ENCODE measurements around the gene SLC66A2.

Gene SLC66A2

DNA sequence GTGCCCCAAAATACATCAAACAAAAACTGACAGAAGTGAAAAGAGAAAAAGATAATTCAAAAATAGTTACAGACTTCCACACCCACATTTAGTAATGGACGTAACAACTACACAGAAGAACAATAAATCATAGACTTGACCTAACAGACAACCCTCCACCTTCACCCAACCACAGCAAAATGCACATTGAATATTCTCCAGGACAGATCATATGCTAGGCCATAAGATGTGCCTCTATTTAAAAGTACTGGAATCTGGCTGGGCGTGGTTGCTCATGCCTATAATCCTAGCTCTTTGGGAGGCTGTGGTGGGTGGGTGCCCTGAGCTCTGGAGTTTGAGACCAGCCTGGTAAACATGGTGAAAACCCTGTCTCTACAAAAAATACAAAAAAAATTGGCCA, 20.0 kb downstream of the SLC66A2 start:
- no peak overlapping the region for H4K5ac ChIP-seq (ENCODE audit: low read length)
- H3K9ac ChIP-seq (ENCODE audit: low read length): no peak overlapping the region
- no peak overlapping the region for H3K4me3 ChIP-seq (ENCODE audit: low read length)
- H3K4me2 ChIP-seq (ENCODE audit: low read length): no peak overlapping the region
- H2BK15ac ChIP-seq (replicated peaks; ENCODE audit: low read depth): no peak overlapping the region
- H3K18ac ChIP-seq (ENCODE audit: low read length): no peak overlapping the region
- H3K4ac ChIP-seq (ENCODE audit: low read depth, low read length): no peak overlapping the region
- WGBS (ENCODE audit: extremely low coverage, insufficient coverage, low lambda C conversion rate): no CpG with 5 or more reads among the region's 2 CpGs
- no peaks in the 10 kb centered on the region for H3K79me1 ChIP-seq (ENCODE audit: low read length)
- no peak overlapping the region for H3K23ac ChIP-seq (ENCODE audit: low read length)
- H3K27ac ChIP-seq (ENCODE audit: low read depth, low read length): no peak overlapping the region
- no peak for DNase-seq
- no peaks in the 10 kb centered on the region for H3K36me3 ChIP-seq (ENCODE audit: control insufficient read depth, insufficient read depth, low read length)
- no peak overlapping the region for H2BK120ac ChIP-seq (ENCODE audit: low read depth, low read length)
- no peaks in the 10 kb centered on the region for H3K79me2 ChIP-seq (ENCODE audit: control insufficient read depth, insufficient read depth, low read length)
- no peaks in the 10 kb centered on the region for H3K27me3 ChIP-seq (ENCODE audit: insufficient read depth, low read length, poor library complexity)
- no peak overlapping the region for H3K56ac ChIP-seq (ENCODE audit: low read length)
- no peak overlapping the region for H4K8ac ChIP-seq (ENCODE audit: low read depth, low read length)
- no peak overlapping the region for H2BK5ac ChIP-seq (ENCODE audit: low read length)
- no peak overlapping the region for H2AK5ac ChIP-seq (ENCODE audit: low read length)
- H3K4me1 ChIP-seq (ENCODE audit: control insufficient read depth, low read depth, low read length): no peaks in the 10 kb centered on the region

DNA sequence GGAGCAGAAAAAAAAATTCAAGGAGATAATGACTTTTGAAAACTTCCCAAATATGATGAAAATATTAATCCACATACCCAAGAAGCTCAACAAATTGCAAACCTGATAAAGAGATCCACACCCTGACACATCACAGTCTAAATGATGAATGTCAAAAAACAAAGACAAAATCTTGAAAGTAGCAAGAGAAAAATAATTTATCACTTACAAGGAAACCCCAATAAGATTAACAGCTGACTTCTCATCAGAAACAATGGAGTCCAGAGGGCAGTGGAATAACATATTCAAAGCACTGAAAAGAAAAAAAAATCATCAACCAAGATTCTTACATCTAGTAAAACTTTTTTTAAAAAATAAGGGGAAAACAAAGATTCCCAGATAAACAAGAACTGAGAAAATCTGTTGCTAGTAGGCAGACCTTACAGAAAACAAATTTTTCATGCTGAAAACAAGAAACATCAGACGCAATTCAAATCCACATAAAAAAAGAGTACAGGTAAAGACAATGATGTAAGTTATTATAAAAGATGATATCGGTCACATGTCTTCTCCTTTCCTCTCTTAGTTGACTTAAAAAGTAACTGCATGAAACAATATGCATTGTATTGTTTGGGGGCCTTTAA, 21.3 kb downstream of the SLC66A2 start:
- Histone ChIP-seq H2AK5ac (ENCODE audit: low read length) (no peak overlapping the region), H3K4me1 (ENCODE audit: control insufficient read depth, low read depth, low read length) (no peaks in the 10 kb centered on the region), H2BK5ac (ENCODE audit: low read length) (no peak overlapping the region), H3K79me1 (ENCODE audit: low read length) (no peaks in the 10 kb centered on the region), H3K4ac (ENCODE audit: low read depth, low read length) (no peak overlapping the region), H3K36me3 (ENCODE audit: control insufficient read depth, insufficient read depth, low read length) (no peaks in the 10 kb centered on the region), H4K5ac (ENCODE audit: low read length) (no peak overlapping the region), H2BK120ac (ENCODE audit: low read depth, low read length) (no peak overlapping the region), H3K56ac (ENCODE audit: low read length) (no peak overlapping the region), H3K27ac (ENCODE audit: low read depth, low read length) (no peak overlapping the region), H3K9ac (ENCODE audit: low read length) (no peak overlapping the region), H3K27me3 (ENCODE audit: insufficient read depth, low read length, poor library complexity) (no peaks in the 10 kb centered on the region), H3K4me3 (ENCODE audit: low read length) (no peak overlapping the region), H3K4me2 (ENCODE audit: low read length) (no peak overlapping the region), H2BK15ac (replicated peaks; ENCODE audit: low read depth) (no peak overlapping the region), H3K18ac (ENCODE audit: low read length) (no peak overlapping the region), H4K8ac (ENCODE audit: low read depth, low read length) (no peak overlapping the region), H3K23ac (ENCODE audit: low read length) (no peak overlapping the region), H3K79me2 (ENCODE audit: control insufficient read depth, insufficient read depth, low read length) (no peaks in the 10 kb centered on the region)
- DNase-seq: no peak
- WGBS (ENCODE audit: extremely low coverage, insufficient coverage, low lambda C conversion rate): no CpG with 5 or more reads among the region's 2 CpGs

- no peak overlapping the region for H3K23ac ChIP-seq (ENCODE audit: low read length)
- no peak overlapping the region for H2AK5ac ChIP-seq (ENCODE audit: low read length)
- H4K5ac ChIP-seq (ENCODE audit: low read length): no peak overlapping the region
- no peaks in the 10 kb centered on the region for H3K4me1 ChIP-seq (ENCODE audit: control insufficient read depth, low read depth, low read length)
- no peaks in the 10 kb centered on the region for H3K36me3 ChIP-seq (ENCODE audit: control insufficient read depth, insufficient read depth, low read length)
- no peak overlapping the region for H2BK5ac ChIP-seq (ENCODE audit: low read length)
- H3K27ac ChIP-seq (ENCODE audit: low read depth, low read length): no peak overlapping the region
- no peak overlapping the region for H3K18ac ChIP-seq (ENCODE audit: low read length)
- no peaks in the 10 kb centered on the region for H3K27me3 ChIP-seq (ENCODE audit: insufficient read depth, low read length, poor library complexity)
- no peak for DNase-seq
- H2BK15ac ChIP-seq (replicated peaks; ENCODE audit: low read depth): no peak overlapping the region
- no CpG with 5 or more reads among the region's 9 CpGs for WGBS (ENCODE audit: extremely low coverage, insufficient coverage, low lambda C conversion rate)
- no peak overlapping the region for H3K9ac ChIP-seq (ENCODE audit: low read length)
- H4K8ac ChIP-seq (ENCODE audit: low read depth, low read length): no peak overlapping the region
- H2BK120ac ChIP-seq (ENCODE audit: low read depth, low read length): no peak overlapping the region
- no peak overlapping the region for H3K56ac ChIP-seq (ENCODE audit: low read length)
- no peaks in the 10 kb centered on the region for H3K79me1 ChIP-seq (ENCODE audit: low read length)
- no peak overlapping the region for H3K4me2 ChIP-seq (ENCODE audit: low read length)
- no peak overlapping the region for H3K4me3 ChIP-seq (ENCODE audit: low read length)
- H3K4ac ChIP-seq (ENCODE audit: low read depth, low read length): no peak overlapping the region
- H3K79me2 ChIP-seq (ENCODE audit: control insufficient read depth, insufficient read depth, low read length): no peaks in the 10 kb centered on the region
Measured at GRCh38 chr18:79928563-79928960, 22.9 kb downstream of the SLC66A2 start.

- Histone ChIP-seq H3K23ac (ENCODE audit: low read length) (no peak overlapping the region), H2BK15ac (replicated peaks; ENCODE audit: low read depth) (no peak overlapping the region), H2BK120ac (ENCODE audit: low read depth, low read length) (no peak overlapping the region), H3K4me2 (ENCODE audit: low read length) (no peak overlapping the region), H2BK5ac (ENCODE audit: low read length) (no peak overlapping the region), H3K79me1 (ENCODE audit: low read length) (no peaks in the 10 kb centered on the region), H3K56ac (ENCODE audit: low read length) (peak overlapping the region; percentile 3), H3K79me2 (ENCODE audit: control insufficient read depth, insufficient read depth, low read length) (no peaks in the 10 kb centered on the region), H3K4ac (ENCODE audit: low read depth, low read length) (no peak overlapping the region), H3K9ac (ENCODE audit: low read length) (no peak overlapping the region), H2AK5ac (ENCODE audit: low read length) (no peak overlapping the region), H3K4me1 (ENCODE audit: control insufficient read depth, low read depth, low read length) (no peaks in the 10 kb centered on the region), H3K4me3 (ENCODE audit: low read length) (no peak overlapping the region), H4K5ac (ENCODE audit: low read length) (no peak overlapping the region), H3K18ac (ENCODE audit: low read length) (no peak overlapping the region), H4K8ac (ENCODE audit: low read depth, low read length) (no peak overlapping the region), H3K27ac (ENCODE audit: low read depth, low read length) (no peak overlapping the region), H3K36me3 (ENCODE audit: control insufficient read depth, insufficient read depth, low read length) (no peaks in the 10 kb centered on the region), H3K27me3 (ENCODE audit: insufficient read depth, low read length, poor library complexity) (no peaks in the 10 kb centered on the region)
- no CpG with 5 or more reads among the region's 25 CpGs for WGBS (ENCODE audit: extremely low coverage, insufficient coverage, low lambda C conversion rate)
- no peak for DNase-seq
Measured at GRCh38 chr18:79927607-79928562, 23.6 kb downstream of the SLC66A2 start.

DNA sequence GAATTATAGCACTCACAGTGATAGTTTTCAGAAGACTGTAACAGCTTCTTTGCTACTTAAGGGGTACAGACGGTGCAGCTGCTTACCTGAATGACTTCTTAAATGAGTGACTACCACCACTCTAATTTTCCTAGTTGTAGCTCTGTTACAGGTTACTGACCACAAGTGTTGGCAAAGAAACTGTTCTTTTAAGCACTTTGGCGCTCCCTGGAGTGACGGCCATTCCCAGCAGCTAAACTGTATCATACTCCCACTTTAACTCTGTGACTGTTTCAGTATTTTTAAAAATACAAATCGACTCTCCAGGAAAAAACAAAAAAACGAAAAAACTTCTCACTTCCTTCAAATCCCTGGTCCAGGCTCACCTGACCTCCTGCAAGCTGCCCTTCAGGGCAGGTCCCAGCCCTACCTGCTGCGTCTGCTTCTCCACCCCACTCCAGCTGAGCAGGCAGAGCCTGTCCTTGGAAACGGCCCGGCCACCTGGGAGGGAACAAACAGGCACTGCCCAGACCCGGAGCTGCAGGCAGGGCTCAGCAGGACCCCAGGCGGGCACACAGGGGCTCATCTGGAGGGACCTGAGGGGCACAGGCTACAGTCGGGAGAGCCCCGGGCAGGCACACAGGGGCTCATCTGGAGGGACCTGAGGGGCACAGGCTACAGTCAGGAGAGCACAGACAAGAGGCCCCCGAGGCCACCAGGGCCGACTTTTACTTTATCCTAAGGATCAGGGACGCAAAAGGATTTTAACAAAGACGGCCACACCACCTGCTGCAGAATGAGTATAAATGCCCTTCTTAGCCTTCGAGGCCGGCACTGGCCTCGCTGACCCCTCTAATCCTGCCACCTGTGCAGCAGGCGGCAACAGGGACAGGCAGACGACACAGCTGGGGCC, 24.5 kb downstream of the SLC66A2 start:
- Histone ChIP-seq H3K9ac (ENCODE audit: low read length) (no peak overlapping the region), H3K23ac (ENCODE audit: low read length) (no peak overlapping the region), H3K4me1 (ENCODE audit: control insufficient read depth, low read depth, low read length) (no peaks in the 10 kb centered on the region), H3K27ac (ENCODE audit: low read depth, low read length) (no peak overlapping the region), H3K27me3 (ENCODE audit: insufficient read depth, low read length, poor library complexity) (no peaks in the 10 kb centered on the region), H2BK15ac (replicated peaks; ENCODE audit: low read depth) (no peak overlapping the region), H3K4ac (ENCODE audit: low read depth, low read length) (no peak overlapping the region), H2BK120ac (ENCODE audit: low read depth, low read length) (no peak overlapping the region), H2AK5ac (ENCODE audit: low read length) (no peak overlapping the region), H4K5ac (ENCODE audit: low read length) (no peak overlapping the region), H2BK5ac (ENCODE audit: low read length) (no peak overlapping the region), H3K79me2 (ENCODE audit: control insufficient read depth, insufficient read depth, low read length) (no peaks in the 10 kb centered on the region), H3K36me3 (ENCODE audit: control insufficient read depth, insufficient read depth, low read length) (no peaks in the 10 kb centered on the region), H3K4me3 (ENCODE audit: low read length) (no peak overlapping the region), H4K8ac (ENCODE audit: low read depth, low read length) (no peak overlapping the region), H3K18ac (ENCODE audit: low read length) (no peak overlapping the region), H3K56ac (ENCODE audit: low read length) (no peak overlapping the region), H3K79me1 (ENCODE audit: low read length) (no peaks in the 10 kb centered on the region), H3K4me2 (ENCODE audit: low read length) (no peak overlapping the region)
- WGBS (ENCODE audit: extremely low coverage, insufficient coverage, low lambda C conversion rate): 100% methylated on average over 2 of the region's 21 CpGs
- DNase-seq: no peak

All from mesendoderm (in vitro differentiated cells).